OCI-LY1 (cell line): Measurements from ENCODE around the gene CNN2.
A peak's percentile ranks its signal among the peaks of the same experiment; 100 is the strongest.

Experiments
- CTCF ChIP-seq: fragments of 200-600 bp; sonication (generic), shearing (Covaris generic); IDR thresholded peaks from 2 replicates; pipeline ENCODE4 v1.5.1; 2017; ENCODE audit warnings: mild to moderate bottlenecking, antibody characterized with exemption, low read length, moderate library complexity, mixed read lengths
- EZH2 ChIP-seq: fragments of 200-600 bp; sonication (generic), shearing (Covaris generic); IDR thresholded peaks from 2 replicates; pipeline ENCODE4 v1.8.0; 2017; ENCODE audit warnings: borderline replicate concordance, mixed run types, mild to moderate bottlenecking, antibody characterized with exemption, low read length, moderate library complexity, mixed read lengths

DNA sequence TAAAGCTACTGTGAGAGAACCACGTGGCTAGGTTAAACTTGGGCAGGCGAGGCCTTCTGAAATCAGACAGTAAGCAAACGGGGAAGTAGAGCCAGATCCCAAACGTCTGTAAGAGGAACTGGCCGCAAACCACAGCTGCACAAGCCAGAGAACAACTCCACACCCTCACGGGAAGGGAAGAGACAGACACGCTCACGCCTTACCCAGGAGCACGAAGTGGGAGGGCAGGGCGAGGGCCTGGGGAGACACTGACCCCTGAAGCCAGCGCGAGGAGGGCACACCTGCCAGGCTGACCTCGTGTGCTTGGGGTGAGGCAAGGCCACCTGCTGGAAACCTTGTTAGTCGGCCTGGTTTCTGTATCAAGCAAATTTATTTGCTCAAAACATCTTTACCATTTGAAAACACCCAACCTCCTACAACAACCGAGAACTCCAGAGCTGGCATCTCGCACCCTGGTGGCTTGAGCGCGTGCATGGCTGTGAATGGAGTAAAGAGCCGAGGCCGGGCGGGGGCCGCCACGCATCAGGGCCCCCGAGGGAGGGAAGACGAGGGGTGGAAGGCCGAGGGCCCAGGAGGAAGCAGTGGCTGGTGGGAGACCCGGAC is 61.5 kb downstream of the CNN2 start:
- peak; percentile 38; the same call in 1 of the 2 replicates for TF ChIP-seq CTCF
- no peak for TF ChIP-seq EZH2
